Activated naive CD8-positive, alpha-beta T cell treated with anti-CD3 and anti-CD28 coated beads, Interleukin-2, amount 50 U/mL, for 24 hours (primary cell): ENCODE data around the gene GALNT2.
A peak's percentile ranks its signal among the peaks of the same experiment; 100 is the strongest.

Experiments used
- ATAC-seq: fragments of 150-1000 bp; cut with Tn5 transposase; one replicate; pipeline ENCODE4 v1.10.0; 2021
- DNase-seq: peaks from one replicate; pipeline ENCODE4 v3.0.0; 2021
- H3K27ac Mint-ChIP-seq: one replicate; pipeline ENCODE4 v1.8.0; 2021; ENCODE audit warnings: mild to moderate bottlenecking, mixed read lengths
- H3K27me3 Mint-ChIP-seq: one replicate; pipeline ENCODE4 v1.8.0; 2021; ENCODE audit warnings: mixed read lengths
- H3K36me3 Mint-ChIP-seq: one replicate; pipeline ENCODE4 v1.8.0; 2021; ENCODE audit warnings: low read depth, mixed read lengths
- H3K4me1 Mint-ChIP-seq: one replicate; pipeline ENCODE4 v1.8.0; 2021; ENCODE audit warnings: mixed read lengths
- H3K4me3 Mint-ChIP-seq: one replicate; pipeline ENCODE4 v1.8.0; 2021; ENCODE audit warnings: mild to moderate bottlenecking, moderate library complexity, mixed read lengths
- H3K9me3 Mint-ChIP-seq: one replicate; pipeline ENCODE4 v1.8.0; 2021; ENCODE audit warnings: mixed read lengths

GALNT2 gene

DNA sequence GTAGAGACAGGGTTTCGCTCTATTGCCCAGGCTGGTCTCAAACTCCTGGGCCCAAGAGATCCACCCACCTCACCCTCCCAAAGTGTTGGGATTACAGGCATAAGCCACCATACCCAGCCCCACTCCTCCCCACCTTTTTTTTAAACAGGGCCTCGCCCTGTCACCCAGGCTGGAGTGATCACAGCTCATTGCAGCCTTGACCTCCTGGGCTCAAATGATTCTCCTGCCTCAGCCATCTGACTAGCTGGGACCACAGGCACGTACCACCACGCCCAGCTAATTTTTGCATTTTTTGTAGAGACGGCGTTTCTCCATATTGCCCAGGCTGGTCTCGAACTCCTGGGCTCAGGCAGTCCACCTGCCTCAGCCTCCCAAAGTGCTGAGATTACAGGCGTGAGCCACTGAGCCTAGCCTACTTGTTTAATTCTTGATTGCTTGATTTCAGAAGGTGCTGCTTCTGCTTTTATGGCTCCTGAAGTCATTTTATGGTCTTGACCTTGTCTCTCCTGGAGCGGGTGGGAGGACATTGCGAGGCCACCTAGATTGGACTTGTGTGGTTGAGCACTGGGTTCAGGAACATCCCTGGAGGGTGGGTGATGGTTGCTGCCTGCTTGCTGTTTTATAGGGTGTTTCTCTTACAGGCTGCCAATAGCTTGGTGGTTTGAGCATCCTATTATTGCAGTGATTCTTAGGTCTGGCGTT lies 81.9 kb downstream of the GALNT2 start:
- H3K27me3 Mint-ChIP-seq = no peaks in the 10 kb centered on the region
- peaks cover 62% of the 10 kb centered on the region for H3K4me1 Mint-ChIP-seq
- no peaks in the 10 kb centered on the region for H3K9me3 Mint-ChIP-seq
- ATAC-seq (no peak), DNase-seq (no peak)
- peaks cover 6% of the 10 kb centered on the region for H3K36me3 Mint-ChIP-seq
- no peak overlapping the region for H3K4me3 Mint-ChIP-seq
- no peak overlapping the region for H3K27ac Mint-ChIP-seq

DNA sequence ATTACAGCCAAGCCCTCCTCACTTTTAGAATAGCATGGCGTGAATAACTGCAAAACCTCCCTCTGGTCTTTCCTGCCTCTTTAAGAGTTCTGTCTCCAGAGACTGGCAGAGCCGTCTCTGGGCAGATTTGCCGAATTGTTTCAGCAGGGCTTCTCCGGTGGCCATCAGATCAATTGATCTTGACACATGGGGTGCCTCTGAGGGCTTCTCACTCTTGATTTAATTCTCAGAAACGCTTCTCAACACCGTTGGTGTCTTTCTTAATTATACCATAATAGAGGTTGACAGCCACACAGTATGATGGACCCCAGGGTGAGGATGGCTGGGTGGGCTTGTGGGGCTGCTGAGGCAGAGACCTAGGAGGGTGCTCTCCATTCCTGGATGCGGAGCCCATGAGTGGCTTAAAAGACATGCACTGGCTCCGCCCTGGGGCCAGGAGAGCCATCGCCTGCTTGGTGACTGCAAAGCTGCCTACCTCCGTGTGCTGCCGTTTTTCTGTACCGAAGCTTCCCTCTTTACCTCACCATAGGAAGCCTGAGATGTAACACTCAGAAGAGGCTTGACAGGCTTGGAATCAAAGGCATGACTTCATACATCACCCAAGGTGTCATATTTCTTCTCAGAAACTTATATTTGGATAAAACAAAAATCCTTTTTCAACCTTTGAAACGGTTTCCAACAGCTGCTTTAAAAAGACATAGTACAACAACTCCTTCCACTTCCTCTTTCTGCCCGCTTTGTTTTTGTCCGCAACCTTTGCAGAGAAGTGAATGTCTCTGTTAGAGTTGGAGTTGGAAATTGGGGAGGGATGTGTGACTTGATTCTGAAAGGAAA lies 82.9 kb downstream of the GALNT2 start:
- Mint-ChIP-seq H3K27ac (peak overlapping the region; percentile 20), H3K4me3 (peak overlapping the region; percentile 34)

DNA sequence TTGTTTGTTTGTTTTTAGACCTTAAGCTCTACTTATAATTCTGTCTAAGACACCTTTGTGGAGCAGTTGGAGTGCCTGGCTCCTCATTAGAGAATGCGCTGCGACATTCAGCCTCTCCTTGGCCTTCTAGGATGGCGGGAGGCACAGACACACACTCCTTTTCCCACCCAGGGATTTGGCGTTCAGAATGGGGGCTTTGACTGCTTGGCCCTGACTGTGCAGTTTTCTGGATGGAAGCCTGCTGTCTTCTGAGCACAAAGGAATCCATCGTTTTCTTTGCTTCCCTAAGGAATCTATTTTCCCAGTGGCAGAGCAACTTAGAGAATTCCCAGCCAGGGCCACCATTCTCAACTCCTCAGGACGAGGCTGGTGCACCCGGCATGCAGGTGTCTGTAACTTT lies 83.6 kb downstream of the GALNT2 start:
- DNase-seq (no peak), ATAC-seq (no peak)
- no peaks in the 10 kb centered on the region for H3K9me3 Mint-ChIP-seq
- peaks cover 56% of the 10 kb centered on the region for H3K4me1 Mint-ChIP-seq
- peak overlapping the region; percentile 34 for H3K4me3 Mint-ChIP-seq
- H3K36me3 Mint-ChIP-seq = peaks cover 2% of the 10 kb centered on the region
- H3K27ac Mint-ChIP-seq = peak overlapping the region; percentile 6
- H3K27me3 Mint-ChIP-seq = no peaks in the 10 kb centered on the region

More for the DNA sequence above, 82.9 kb downstream of the GALNT2 start:
- Mint-ChIP-seq H3K4me1 (peaks cover 58% of the 10 kb centered on the region), H3K9me3 (no peaks in the 10 kb centered on the region), H3K27me3 (no peaks in the 10 kb centered on the region), H3K36me3 (peaks cover 4% of the 10 kb centered on the region)
- DNase-seq (no peak), ATAC-seq (no peak)

DNA sequence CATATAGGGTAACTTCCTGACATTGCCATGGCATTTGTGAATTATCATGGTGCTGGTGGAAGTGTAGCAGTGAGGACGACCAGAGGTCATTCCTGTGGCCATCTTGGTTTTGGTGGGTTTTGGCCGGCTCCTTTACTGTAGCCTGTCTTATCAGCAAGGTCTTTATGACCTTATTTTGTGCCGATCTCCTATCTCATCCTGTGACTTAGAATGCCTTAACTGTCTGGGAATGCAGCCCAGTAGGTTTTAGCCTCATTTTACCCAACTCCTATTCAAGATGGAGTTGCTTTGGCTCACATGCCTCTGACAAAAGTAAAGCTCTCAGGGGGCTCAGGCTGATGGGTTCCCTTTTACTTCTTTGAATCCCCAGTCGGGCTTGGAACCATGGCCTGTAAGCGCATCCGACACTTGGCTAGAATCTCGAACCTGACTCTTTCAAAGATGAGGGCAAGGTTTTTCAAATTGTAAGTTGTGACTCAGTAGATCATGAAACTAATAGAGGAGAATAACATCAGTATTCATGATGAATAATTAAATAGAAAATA lies 85.0 kb downstream of the GALNT2 start:
- no peak overlapping the region for H3K4me3 Mint-ChIP-seq
- no peaks in the 10 kb centered on the region for H3K27me3 Mint-ChIP-seq
- DNase-seq = no peak
- ATAC-seq = no peak
- H3K27ac Mint-ChIP-seq = no peak overlapping the region
- peaks cover 55% of the 10 kb centered on the region for H3K4me1 Mint-ChIP-seq
- no peaks in the 10 kb centered on the region for H3K9me3 Mint-ChIP-seq
- peaks cover 4% of the 10 kb centered on the region for H3K36me3 Mint-ChIP-seq

DNA sequence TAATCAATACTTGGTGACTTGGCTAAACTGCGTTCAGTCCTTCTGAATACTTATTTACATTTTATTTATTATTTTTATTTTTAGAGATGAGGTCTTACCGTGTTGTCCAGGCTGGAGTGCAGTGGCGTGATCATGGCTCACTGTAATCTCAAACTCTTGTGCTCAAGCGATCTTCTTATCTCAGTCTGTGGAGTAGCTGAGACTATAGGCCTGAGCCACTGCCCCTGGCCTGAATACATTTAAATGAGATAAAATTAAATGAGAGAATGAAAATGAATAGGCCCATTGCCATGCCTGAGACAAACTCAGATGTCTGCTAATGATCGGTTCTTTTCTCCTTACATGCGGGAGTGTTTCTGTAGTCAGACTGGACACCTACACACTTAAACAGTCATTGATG lies 86.0 kb downstream of the GALNT2 start:
- ATAC-seq = no peak

DNA sequence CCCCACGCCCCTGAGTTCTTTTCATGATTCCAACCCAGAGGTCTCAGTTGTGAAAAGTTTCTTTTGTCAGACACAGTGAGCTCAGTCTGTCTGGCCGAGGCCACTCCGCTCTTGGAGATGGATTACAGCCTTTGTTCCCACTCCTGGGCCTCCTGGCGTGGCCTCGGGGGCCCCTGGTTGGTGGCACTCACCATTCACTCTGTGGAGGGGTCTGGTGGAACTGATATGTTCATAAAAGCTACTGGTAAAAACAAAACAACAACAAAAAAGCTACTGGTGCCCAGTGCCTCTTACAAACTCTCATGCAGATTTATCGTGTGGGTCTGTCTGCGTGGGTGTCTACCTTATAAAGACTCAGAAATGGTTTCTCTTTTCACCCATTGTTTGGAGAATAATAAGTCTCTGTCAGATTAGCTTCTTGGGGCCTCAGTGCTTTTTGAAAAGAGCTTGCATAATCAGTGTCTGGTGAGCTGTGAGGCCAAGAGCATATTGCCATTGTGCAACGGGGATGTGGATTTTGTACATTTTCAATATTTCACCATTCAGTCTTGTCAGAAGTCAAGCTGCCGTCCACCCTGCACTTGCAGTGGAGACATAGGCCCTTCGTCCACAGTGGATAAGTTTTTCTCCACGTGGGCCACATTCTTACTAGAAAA lies 86.7 kb downstream of the GALNT2 start:
- no peaks in the 10 kb centered on the region for H3K27me3 Mint-ChIP-seq
- ATAC-seq (no peak), DNase-seq (no peak)
- peaks cover 57% of the 10 kb centered on the region for H3K4me1 Mint-ChIP-seq
- H3K27ac Mint-ChIP-seq = no peak overlapping the region
- H3K9me3 Mint-ChIP-seq = no peaks in the 10 kb centered on the region
- no peak overlapping the region for H3K4me3 Mint-ChIP-seq
- H3K36me3 Mint-ChIP-seq = peaks cover 8% of the 10 kb centered on the region

More for the DNA sequence above, 86.0 kb downstream of the GALNT2 start:
- Mint-ChIP-seq H3K4me1 (peaks cover 58% of the 10 kb centered on the region), H3K4me3 (no peak overlapping the region), H3K27me3 (no peaks in the 10 kb centered on the region), H3K9me3 (no peaks in the 10 kb centered on the region), H3K36me3 (peaks cover 7% of the 10 kb centered on the region), H3K27ac (no peak overlapping the region)
- DNase-seq = no peak

DNA sequence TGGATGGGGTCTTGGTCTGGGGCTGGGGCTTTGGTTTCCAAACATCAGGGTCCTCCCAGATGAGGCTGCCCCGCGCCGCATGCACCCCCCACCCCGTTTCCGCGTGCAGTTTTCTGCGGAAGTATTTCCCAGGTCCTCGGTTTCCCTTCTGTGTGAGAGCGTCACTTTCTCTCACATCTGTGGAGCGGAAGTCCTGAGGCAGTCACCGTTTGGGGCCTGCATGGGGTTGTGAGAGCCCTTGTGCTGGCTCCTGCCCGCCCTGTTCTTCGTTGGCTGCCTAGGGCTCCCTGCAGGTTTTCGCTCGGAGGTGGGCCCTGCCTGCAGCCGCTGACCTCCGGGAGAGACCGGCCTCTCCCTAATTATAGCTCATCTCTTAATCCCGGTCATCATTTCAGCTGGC lies 88.0 kb downstream of the GALNT2 start:
- H3K4me1 Mint-ChIP-seq = peaks cover 47% of the 10 kb centered on the region
- H3K4me3 Mint-ChIP-seq = no peak overlapping the region
- no peaks in the 10 kb centered on the region for H3K9me3 Mint-ChIP-seq
- DNase-seq = no peak
- no peaks in the 10 kb centered on the region for H3K27me3 Mint-ChIP-seq
- ATAC-seq = no peak
- no peak overlapping the region for H3K27ac Mint-ChIP-seq
- peaks cover 9% of the 10 kb centered on the region for H3K36me3 Mint-ChIP-seq

DNA sequence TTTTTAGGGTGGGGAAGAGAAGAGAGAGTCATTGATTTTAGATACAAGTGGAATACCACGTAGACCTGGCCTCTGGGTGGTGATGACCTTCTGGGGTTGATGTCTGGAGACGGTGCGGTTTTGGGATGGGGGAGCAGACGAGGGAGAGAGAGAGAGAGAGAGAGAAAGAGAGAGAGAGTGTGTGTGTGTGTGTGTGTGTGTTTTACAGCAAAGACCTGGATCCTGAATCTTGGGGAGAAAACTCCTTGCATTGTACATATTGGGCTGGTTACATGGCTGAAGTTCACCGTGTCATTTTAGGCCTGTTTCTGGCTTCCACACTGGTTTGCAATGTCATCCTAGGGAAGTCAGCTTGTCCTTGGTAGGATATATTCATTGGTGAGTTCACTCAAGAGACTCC lies 89.0 kb downstream of the GALNT2 start:
- DNase-seq = no peak
- peaks cover 44% of the 10 kb centered on the region for H3K4me1 Mint-ChIP-seq
- peaks cover 9% of the 10 kb centered on the region for H3K36me3 Mint-ChIP-seq
- H3K4me3 Mint-ChIP-seq = no peak overlapping the region
- H3K27ac Mint-ChIP-seq = no peak overlapping the region
- H3K27me3 Mint-ChIP-seq = no peaks in the 10 kb centered on the region
- ATAC-seq = no peak
- no peaks in the 10 kb centered on the region for H3K9me3 Mint-ChIP-seq

DNA sequence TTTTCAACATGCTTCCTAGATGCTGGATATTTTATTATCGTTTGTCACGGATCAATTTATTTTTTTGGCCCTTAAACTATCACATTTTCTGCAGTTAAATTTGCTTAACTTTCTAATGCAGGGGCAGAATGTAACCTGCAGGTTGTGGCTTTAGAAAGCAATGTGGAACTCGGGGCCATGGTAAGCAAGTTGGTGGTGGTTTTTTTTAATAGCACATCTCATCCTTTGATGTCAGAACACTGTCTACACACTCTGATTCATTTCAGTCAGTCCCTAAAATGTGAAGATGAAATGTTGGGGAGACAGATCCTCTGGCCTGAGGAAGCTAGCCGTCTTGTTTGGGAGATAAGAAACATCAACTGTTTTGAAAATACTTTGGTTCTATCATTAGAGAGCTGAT lies 89.5 kb downstream of the GALNT2 start:
- ATAC-seq = no peak
- H3K27me3 Mint-ChIP-seq = no peaks in the 10 kb centered on the region
- DNase-seq = no peak
- H3K27ac Mint-ChIP-seq = peak overlapping the region; percentile 10
- peaks cover 9% of the 10 kb centered on the region for H3K36me3 Mint-ChIP-seq
- no peaks in the 10 kb centered on the region for H3K9me3 Mint-ChIP-seq
- peaks cover 45% of the 10 kb centered on the region for H3K4me1 Mint-ChIP-seq
- H3K4me3 Mint-ChIP-seq = no peak overlapping the region

DNA sequence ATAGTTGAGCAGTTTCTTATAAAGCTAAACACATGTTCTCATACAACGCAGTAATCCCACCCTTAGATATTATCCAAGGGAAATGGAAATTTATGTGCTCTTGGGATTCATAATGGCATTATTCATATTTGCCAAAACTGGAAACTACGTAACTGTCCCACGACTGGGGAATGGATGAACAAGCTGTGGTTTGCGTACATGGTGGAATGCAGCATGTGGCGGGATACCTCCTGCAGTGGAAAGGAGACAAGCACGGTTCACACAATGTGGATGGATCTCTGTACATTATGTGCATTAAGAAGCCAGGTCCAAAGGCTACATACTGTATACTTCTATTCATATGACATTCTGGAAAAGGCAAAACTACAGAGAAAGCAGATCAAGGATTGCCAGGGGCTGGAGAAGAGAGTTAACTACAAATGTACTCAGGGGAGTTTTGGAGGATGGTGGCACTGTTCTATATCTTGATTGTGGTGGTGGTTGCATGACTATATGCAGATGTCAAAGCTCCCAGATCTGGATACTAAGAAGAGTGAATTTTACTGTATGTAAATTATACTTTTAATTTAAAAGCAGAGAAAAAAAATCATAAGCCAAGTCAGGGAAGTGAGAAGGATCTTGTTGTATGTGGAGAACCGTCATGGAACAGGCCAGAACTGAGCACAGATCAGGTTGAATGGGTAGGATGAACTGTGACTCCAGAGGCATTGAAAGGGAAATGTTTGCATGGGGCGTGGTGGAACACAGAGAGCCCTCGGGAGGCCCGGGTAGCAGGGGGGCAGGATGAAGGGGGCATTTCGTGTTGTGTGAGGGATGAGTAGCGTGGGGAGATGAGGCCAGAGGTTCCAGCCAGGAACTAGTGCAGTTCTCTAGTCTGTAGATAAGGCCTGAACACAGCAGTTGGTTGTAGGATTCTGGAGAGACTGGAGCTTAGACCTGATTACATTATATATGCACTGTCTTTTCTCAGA lies 90.7 kb downstream of the GALNT2 start:
- Mint-ChIP-seq H3K27ac (peak overlapping the region; percentile 41), H3K27me3 (no peaks in the 10 kb centered on the region), H3K36me3 (peaks cover 9% of the 10 kb centered on the region), H3K4me1 (peaks cover 47% of the 10 kb centered on the region), H3K4me3 (no peak overlapping the region), H3K9me3 (no peaks in the 10 kb centered on the region)
- DNase-seq = no peak
- no peak for ATAC-seq

DNA sequence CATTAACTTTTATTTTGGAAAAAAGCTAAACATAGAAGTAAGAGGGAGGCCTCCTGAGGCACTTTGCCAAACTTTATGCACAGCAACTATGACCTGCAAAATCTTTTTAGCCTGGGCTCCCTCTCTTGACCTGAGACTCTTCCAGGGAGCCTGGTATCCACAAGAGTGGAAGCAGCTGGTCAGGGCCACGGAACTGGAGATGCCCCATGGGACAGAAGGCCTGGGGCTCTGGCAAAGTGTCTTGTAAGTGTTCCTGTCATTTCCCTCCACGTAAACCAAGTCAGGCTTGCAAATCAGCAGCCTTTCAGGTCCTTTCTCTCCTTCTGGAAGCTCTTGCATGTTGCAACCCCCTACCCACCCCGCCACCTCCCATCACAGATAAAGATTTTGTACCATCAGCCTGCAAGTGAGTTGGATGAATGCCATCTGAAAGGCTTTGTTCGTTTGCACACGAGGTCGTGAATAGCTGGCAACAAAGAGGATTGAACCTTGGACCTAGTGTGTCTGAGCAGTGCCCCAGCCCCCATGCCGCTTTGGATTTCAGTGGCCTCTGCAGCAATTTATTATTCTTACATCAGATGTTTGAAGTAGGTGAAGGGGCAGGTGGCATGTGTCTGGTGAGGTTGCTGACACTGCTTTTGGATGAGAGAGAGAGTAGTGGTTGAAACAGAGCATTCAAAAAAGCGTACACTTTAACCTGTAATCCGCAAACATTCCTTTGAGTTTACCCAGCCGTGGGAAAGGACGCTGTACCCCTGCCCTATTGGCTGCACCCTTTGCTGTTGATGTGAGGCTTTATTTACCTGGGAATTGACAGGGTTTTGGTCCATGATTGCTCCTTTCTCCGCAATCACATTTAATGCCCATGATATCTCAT lies 91.6 kb downstream of the GALNT2 start:
- Mint-ChIP-seq H3K4me1 (peaks cover 50% of the 10 kb centered on the region), H3K4me3 (no peak overlapping the region), H3K36me3 (peaks cover 9% of the 10 kb centered on the region), H3K9me3 (no peaks in the 10 kb centered on the region), H3K27me3 (no peaks in the 10 kb centered on the region), H3K27ac (peak overlapping the region; percentile 41)
- DNase-seq = no peak
- no peak for ATAC-seq

DNA sequence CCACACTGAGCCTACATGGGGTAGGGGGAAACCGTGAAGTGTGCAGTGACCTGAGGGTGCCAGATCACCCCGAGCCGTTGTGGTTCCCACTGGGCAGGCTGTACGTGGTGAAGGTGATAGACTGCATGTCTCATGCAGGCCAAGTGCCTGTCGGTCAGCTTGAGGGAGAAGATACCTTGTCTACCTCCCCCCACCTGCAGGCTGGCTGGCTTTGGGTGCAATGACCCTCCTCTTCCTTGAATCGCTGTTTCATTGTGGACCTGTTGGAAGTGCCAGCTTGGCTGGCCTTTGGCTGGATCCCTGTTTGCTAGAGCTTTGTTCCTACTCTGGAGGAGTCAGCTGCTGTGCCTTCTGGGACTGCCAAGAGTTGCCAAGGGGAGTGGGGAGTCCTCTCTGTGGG lies 92.5 kb downstream of the GALNT2 start:
- Mint-ChIP-seq H3K4me3 (no peak overlapping the region), H3K36me3 (peaks cover 9% of the 10 kb centered on the region), H3K27ac (no peak overlapping the region), H3K27me3 (no peaks in the 10 kb centered on the region), H3K9me3 (no peaks in the 10 kb centered on the region), H3K4me1 (peaks cover 51% of the 10 kb centered on the region)
- DNase-seq (no peak), ATAC-seq (no peak)
